ENCODE measurements around the gene CACNA2D3. TPM values are rescaled to one million over a fixed set of nuclear protein-coding genes. Genes with fewer than 3 reads are reported as not detected.
"Not testable (repeated sequence)": the region's sequence is repeated elsewhere in the genome, so short reads cannot be mapped to it uniquely, and the experiment has no call there.

Gene CACNA2D3
- total RNA-seq, 2 experiments from 2014 or later = not detected

DNA sequence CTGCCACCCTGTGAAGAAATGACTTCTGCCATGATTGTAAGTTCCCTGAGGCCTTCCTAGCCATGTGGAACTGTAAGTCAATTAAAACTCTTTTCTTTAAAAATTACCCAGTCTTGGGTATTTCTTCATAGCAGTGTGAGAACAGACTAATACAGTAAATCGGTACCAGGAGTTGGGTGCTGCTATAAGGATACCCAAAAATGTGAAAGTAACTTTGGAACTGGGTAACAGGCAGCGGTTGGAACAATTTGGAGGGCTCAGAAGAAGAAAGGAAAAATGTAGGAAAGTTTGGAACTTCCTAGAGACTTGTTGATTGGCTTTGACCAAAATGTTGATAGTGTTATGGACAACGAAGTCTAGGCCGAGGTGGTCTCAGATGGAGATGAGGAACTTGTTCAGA, 6.2 kb upstream of the CACNA2D3 start:
- H3K27ac Mint-ChIP-seq; H3K36me3 Mint-ChIP-seq; DNase-seq; H3K9me3 Mint-ChIP-seq; intact Hi-C loops (cut with micrococcal nuclease); CTCF ChIA-PET; POLR2A ChIA-PET; H3K4me3 Mint-ChIP-seq; H3K4me1 Mint-ChIP-seq (ENCODE audit: low read depth): not testable (repeated sequence)
- H3K27me3 Mint-ChIP-seq = peaks cover 22% of the 10 kb centered on the region

DNA sequence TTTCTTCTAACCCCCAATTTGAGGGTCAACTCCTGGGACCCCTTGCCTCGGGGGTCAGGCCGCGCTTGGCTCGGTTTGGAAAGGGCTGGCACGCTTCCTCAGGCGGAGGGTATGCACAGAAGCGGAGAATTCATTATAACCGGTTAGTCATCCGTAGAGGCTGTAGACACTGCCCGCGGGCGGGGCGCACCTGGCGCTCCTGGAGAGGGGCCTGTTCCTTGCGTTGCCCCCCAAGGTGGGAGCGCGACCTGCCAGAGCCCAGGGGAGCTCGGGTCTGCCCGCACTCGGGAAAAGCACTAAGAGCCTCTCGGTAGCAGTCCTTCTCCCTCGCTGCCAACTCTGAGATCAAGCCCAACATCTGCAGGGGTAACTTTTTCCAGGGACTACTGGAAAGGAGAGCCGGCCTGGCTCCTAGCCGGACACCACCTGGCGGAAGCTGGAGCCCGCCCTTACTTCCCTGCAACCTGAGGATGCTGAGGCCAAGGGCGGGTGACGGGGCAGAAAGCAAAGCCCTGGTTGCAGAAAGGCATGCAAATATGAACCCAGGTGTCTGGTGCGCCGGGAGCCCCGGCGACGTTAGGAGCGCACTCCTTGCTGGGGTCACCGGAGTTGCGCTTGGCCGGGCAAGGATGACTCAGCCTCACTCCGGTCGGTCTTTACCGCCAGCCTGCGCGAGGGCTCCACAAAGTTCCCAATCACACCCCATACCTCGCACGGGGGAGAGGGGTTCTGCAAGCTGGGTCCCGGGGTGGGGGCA, 1.5 kb upstream of the CACNA2D3 start:
- Mint-ChIP-seq H3K9me3 (no peaks in the 10 kb centered on the region), H3K36me3 (no peaks in the 10 kb centered on the region), H3K4me3 (no peak overlapping the region), H3K4me1 (ENCODE audit: low read depth) (peaks cover 3% of the 10 kb centered on the region), H3K27ac (no peak overlapping the region), H3K27me3 (peaks cover 38% of the 10 kb centered on the region)
- DNase-seq = no peak
- intact Hi-C loops (cut with micrococcal nuclease) = no loop called here
- ChIA-PET CTCF (no interaction called here), POLR2A (no interaction called here)

DNA sequence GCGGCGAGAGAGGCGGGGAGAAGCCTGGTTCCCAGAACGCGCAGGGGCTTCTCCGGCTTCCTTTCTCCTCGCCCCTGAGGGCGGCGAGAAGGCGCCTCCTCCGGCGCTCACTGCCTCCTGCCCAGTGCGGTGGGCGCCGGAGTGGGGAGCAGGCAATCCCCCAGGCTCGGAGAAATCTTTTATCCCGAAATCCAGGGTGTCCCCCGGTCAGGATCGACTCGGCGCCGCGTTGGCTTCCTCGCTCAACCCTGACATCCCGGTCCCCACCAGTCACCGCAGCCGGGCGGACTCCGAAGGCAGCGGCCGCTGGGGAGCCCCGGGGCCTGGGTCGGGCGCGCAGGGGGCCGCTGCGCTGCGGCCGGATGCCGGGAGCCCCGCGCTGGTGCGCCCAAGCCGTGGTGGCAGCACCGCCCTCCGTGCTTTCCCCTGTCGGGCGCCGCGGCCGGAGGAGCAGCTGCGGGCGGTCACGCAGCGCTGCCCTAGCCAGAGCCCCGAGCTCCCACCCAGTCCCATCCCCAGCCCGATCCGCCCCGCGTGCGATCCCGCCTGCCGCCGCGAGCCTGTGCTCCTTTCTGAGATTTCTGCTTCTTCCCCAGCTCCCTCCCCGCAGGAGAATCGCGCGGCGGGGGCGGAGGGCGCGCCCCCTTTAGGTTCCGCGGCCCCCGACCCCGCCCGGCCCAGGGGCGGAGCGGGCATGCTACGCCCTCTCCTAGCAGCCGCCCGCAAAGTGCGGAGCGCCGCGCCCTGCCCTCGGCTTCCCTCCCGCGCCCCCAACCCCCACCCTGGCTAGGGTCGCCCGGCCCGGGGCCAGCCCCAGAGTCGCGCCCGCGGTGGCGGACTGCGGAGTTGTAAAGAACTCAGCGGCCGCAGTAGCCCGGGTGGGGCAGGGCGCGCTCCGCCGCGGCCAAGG, 683 bp upstream of the CACNA2D3 start:
- CTCF ChIA-PET = no interaction called here
- POLR2A ChIA-PET = no interaction called here
- Mint-ChIP-seq H3K9me3 (no peaks in the 10 kb centered on the region), H3K4me1 (ENCODE audit: low read depth) (peaks cover 3% of the 10 kb centered on the region), H3K27ac (no peak overlapping the region), H3K4me3 (no peak overlapping the region), H3K27me3 (peaks cover 38% of the 10 kb centered on the region), H3K36me3 (no peaks in the 10 kb centered on the region)
- no peak for DNase-seq
- intact Hi-C loops (cut with micrococcal nuclease) = no loop called here

DNA sequence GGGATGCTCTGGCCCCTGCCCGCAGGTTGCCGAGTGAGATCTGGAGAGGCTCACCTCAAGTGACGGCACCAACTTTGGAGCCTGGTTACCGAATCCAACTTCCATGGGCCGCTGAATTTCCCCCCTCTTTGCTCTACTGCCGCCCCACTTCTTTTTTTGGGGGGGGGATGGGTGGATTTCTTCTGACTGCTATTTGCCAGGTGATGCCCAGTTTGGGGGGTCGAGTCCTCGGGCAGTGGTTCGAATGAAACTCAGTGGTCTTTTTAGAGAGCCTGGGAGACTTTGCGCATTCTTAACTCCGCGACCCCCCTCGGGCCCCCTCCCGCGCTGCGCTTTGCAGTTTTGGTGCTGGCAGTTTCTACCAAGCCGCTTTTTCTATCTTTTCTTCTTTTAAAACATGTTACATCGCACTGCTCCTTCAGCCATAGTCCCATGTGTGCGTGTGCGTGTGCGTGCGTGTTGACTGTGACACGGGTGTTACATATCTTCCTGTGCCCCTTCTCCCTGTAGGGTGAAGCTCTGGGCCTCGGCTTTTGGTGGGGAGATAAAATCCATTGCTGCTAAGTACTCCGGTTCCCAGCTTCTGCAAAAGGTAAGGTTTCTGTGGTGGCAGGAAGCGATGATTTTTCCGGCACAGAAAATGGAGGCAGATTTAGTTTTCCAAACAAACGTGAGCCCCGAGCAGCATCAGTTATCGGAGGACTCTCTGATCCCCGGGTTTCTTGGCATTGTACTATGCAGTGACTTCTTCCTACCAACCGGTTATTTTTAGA, 837 bp downstream of the CACNA2D3 start:
- Mint-ChIP-seq H3K9me3 (no peaks in the 10 kb centered on the region), H3K4me1 (ENCODE audit: low read depth) (peaks cover 3% of the 10 kb centered on the region), H3K27ac (no peak overlapping the region), H3K27me3 (peaks cover 38% of the 10 kb centered on the region), H3K36me3 (no peaks in the 10 kb centered on the region), H3K4me3 (no peak overlapping the region)
- intact Hi-C loops (cut with micrococcal nuclease) = no loop called here
- no peak for DNase-seq
- CTCF ChIA-PET = no interaction called here
- POLR2A ChIA-PET = no interaction called here

DNA sequence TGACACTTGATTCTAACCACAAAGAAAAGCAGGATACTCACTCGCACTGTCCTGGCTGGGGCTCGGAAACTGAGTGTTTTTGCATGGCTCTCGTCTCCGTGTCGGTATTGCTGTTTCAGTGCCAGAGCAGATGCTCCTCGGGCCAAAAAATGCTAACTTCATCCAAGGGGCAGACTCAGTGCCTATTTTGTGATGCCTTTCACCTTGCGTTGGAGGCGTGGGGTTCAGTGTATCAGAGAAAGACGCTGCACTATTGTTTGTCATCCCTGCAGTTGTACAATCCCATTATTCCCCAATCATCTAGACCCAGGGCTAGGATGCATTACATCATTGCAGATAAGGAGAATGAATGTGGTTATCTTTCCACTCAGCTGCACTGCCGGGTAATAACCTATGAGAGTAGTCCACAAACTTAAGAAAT, 1.4 kb downstream of the CACNA2D3 start:
- intact Hi-C loops (cut with micrococcal nuclease) = no loop called here
- H3K4me1 Mint-ChIP-seq (ENCODE audit: low read depth) = peaks cover 3% of the 10 kb centered on the region
- no peaks in the 10 kb centered on the region for H3K9me3 Mint-ChIP-seq
- no peak overlapping the region for H3K4me3 Mint-ChIP-seq
- peaks cover 38% of the 10 kb centered on the region for H3K27me3 Mint-ChIP-seq
- DNase-seq = no peak
- POLR2A ChIA-PET = no interaction called here
- CTCF ChIA-PET = no interaction called here
- H3K27ac Mint-ChIP-seq = no peak overlapping the region
- no peaks in the 10 kb centered on the region for H3K36me3 Mint-ChIP-seq

DNA sequence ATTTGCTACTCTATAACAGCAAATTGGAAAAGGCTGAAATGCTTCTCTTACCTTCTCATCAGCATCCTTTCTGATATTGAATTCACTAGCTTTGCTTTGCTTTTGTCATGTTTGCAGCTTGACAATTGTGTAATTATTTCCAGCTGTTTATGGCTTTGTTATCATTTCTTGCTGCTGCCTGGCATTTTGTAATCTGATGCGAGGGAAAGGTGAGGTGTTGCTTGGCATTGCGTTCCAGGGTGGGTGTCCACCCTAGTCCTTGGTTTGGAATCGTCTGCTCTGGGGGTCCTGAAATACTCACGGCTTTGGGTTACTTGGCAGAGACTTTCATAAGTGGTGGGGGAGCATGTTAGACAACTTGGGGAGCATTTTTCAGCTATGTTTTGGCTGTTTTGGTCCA, 2.9 kb downstream of the CACNA2D3 start:
- ChIA-PET CTCF (no interaction called here), POLR2A (no interaction called here)
- H3K9me3 Mint-ChIP-seq = no peaks in the 10 kb centered on the region
- no peak for DNase-seq
- intact Hi-C loops (cut with micrococcal nuclease) = no loop called here
- H3K27ac Mint-ChIP-seq = no peak overlapping the region
- H3K4me1 Mint-ChIP-seq (ENCODE audit: low read depth) = peaks cover 3% of the 10 kb centered on the region
- no peak overlapping the region for H3K4me3 Mint-ChIP-seq
- H3K36me3 Mint-ChIP-seq = no peaks in the 10 kb centered on the region
- H3K27me3 Mint-ChIP-seq = peaks cover 34% of the 10 kb centered on the region

DNA sequence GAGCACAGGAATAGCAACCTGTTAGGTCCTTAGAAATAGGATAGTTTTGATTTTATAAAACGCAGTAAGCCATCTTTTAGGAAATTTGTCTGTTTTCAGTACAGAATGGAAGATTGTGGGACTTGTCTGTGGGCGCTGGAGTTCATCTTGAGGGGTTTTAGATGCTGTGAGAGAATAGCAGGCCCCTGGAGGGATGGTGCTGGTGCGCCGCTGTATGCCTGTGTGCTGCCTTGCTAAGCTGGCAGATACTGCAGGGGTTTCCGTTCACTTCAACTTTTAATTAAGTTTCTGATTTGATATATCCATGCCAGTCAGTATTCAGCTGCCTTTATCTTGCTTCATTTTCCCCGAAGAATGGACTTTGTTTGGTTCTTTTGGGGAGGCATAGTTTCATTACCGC, 4.2 kb downstream of the CACNA2D3 start:
- ChIA-PET POLR2A (no interaction called here), CTCF (no interaction called here)
- no peak for DNase-seq
- intact Hi-C loops (cut with micrococcal nuclease) = no loop called here
- H3K4me3 Mint-ChIP-seq = no peak overlapping the region
- H3K27ac Mint-ChIP-seq = no peak overlapping the region
- H3K4me1 Mint-ChIP-seq (ENCODE audit: low read depth) = peaks cover 3% of the 10 kb centered on the region
- no peaks in the 10 kb centered on the region for H3K9me3 Mint-ChIP-seq
- no peaks in the 10 kb centered on the region for H3K36me3 Mint-ChIP-seq
- peaks cover 25% of the 10 kb centered on the region for H3K27me3 Mint-ChIP-seq

DNA sequence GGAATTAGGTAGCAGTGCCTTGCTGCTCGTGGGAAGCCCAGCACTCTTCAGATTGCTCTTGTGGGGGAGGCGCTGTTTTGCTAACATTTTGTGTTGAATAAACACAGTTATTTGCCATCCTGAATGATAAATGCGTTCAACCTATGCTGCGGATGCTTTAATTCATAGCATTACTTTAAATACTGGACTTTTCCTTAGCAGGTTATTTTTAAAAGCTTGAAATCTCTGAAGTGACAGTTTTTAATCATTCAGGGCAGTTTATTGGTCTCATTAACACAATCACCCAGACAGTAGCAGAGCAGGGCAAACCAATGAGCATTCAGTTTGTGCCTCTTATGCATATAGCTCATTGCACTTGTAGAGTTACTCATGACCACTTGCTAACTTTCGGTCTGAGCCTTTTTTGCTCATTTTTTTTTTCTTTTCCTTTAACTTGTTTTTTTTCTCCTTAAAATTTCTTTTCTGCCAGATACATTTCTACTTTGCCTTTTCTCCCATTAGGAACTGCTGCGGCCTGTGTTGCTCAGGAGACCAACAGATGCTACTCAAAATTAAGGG, 5.2 kb downstream of the CACNA2D3 start:
- POLR2A ChIA-PET = no interaction called here
- CTCF ChIA-PET = no interaction called here
- no peak for DNase-seq
- Mint-ChIP-seq H3K4me3 (no peak overlapping the region), H3K4me1 (ENCODE audit: low read depth) (peaks cover 3% of the 10 kb centered on the region), H3K9me3 (no peaks in the 10 kb centered on the region), H3K27ac (no peak overlapping the region), H3K27me3 (peaks cover 25% of the 10 kb centered on the region), H3K36me3 (no peaks in the 10 kb centered on the region)
- intact Hi-C loops (cut with micrococcal nuclease) = no loop called here

DNA sequence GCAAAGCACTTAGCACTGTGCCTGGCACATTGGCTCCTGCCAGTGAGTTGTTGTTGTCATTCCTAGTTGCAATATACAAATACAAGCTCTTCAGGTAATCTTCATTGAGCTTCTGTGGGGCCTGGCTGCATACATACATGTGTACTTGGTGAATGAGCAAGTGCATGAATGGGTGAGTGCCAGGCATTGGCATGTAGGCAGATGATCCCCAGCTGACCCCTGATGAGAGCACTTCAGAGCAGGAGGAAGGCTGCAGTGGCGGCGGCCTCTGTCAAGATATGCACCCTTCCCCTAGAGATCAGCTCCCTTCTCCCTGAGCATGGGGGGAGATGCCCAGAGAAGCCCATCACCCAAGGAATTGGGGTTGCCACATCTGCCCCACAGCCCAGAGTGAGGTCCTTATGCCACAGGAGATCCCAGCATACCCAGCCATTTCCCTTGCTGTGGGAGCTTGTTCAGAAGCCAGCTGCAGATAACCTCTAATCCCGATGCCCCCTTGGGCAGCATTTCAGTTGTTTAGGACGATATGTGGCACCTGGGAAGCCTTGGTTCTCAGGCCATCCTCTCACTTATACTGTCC, 8.8 kb downstream of the CACNA2D3 start:
- DNase-seq = no peak
- Mint-ChIP-seq H3K27ac (no peak overlapping the region), H3K4me1 (ENCODE audit: low read depth) (no peaks in the 10 kb centered on the region), H3K9me3 (no peaks in the 10 kb centered on the region), H3K36me3 (no peaks in the 10 kb centered on the region), H3K4me3 (no peak overlapping the region), H3K27me3 (no peaks in the 10 kb centered on the region)
- ChIA-PET CTCF (interaction anchor here (0.6 kb wide), 1 partner anchor 235 kb away, joined by 3 read pairs; no protein-coding TSS in a partner anchor), POLR2A (no interaction called here)
- intact Hi-C loops (cut with micrococcal nuclease) = no loop called here

DNA sequence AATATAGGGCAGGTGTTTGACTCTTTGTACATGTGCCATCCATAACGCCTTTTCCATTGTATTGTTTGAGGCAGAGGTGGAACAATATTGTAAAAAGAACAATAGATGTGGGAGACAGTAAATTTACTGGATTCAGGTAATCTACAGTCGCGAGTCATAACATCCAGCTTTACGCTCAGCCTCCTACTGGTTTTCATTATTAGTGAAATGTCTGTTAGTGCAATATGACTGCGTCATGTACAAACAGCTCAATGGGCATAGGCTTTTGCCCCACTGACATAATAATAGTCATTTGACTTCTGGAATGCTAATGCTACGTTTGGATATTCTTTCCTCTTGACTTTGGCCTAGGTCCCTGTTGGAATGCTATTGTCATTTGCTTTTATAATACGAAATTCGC, 9.5 kb downstream of the CACNA2D3 start:
- ChIA-PET CTCF (no interaction called here), POLR2A (no interaction called here)
- H3K4me3 Mint-ChIP-seq = no peak overlapping the region
- H3K36me3 Mint-ChIP-seq = no peaks in the 10 kb centered on the region
- no peak overlapping the region for H3K27ac Mint-ChIP-seq
- H3K9me3 Mint-ChIP-seq = no peaks in the 10 kb centered on the region
- no peaks in the 10 kb centered on the region for H3K27me3 Mint-ChIP-seq
- intact Hi-C loops (cut with micrococcal nuclease) = no loop called here
- H3K4me1 Mint-ChIP-seq (ENCODE audit: low read depth) = no peaks in the 10 kb centered on the region
- no peak for DNase-seq

DNA sequence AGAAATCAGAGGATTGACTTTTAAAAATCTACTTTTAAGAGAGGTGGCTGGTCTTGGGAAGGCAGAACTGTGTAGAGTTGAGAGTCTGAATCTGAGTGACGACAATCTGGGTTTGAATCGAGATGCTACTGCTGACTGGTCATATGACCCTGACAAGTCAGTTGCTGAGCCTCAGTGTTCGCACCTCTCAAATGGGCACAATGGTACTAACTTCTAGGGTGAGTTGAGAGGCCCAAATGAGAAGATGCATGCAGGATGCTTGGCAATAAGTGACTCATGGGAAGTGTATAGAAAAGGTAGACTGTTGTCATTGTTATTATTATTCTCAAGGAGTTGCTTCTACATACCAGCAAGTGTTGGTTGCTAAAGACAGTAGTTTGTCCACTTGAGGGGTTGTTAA, 10.3 kb downstream of the CACNA2D3 start:
- H3K27ac Mint-ChIP-seq = no peak overlapping the region
- ChIA-PET POLR2A (no interaction called here), CTCF (no interaction called here)
- no peak overlapping the region for H3K4me3 Mint-ChIP-seq
- H3K4me1 Mint-ChIP-seq (ENCODE audit: low read depth) = no peaks in the 10 kb centered on the region
- no peaks in the 10 kb centered on the region for H3K9me3 Mint-ChIP-seq
- H3K36me3 Mint-ChIP-seq = no peaks in the 10 kb centered on the region
- intact Hi-C loops (cut with micrococcal nuclease) = no loop called here
- H3K27me3 Mint-ChIP-seq = no peaks in the 10 kb centered on the region
- no peak for DNase-seq

DNA sequence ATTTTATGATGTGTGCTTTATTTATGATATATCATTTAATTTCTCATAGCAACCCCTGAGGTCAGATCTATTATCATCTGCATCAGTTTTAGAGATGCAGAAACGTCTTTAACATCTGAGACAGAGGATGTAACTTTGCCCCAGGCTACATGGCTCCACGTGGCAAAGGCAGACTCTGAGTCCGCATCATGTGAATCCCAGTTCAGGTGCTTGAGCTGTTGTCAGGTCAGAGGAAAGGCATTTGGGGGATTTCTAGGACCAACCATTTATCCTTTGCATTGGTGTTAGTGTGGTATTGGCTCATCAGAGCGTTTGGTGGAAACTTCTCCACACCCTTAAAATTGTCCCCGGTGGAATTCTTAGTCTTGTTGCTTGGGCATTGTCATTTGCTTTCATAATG, 10.8 kb downstream of the CACNA2D3 start:
- POLR2A ChIA-PET = no interaction called here
- intact Hi-C loops (cut with micrococcal nuclease) = no loop called here
- Mint-ChIP-seq H3K27ac (no peak overlapping the region), H3K4me1 (ENCODE audit: low read depth) (no peaks in the 10 kb centered on the region), H3K27me3 (no peaks in the 10 kb centered on the region), H3K36me3 (no peaks in the 10 kb centered on the region), H3K9me3 (no peaks in the 10 kb centered on the region), H3K4me3 (no peak overlapping the region)
- CTCF ChIA-PET = no interaction called here
- no peak for DNase-seq

Measured in activated CD4-positive, alpha-beta memory T cell treated with anti-CD3 and anti-CD28 coated beads for 36 hours (primary cell).